Natural killer cell (primary cell): Measurements from ENCODE around the gene CCDC136. TPM values are rescaled to one million over a fixed set of nuclear protein-coding genes. Genes with fewer than 3 reads are reported as not detected.

ENCODE experiments used
- ATAC-seq, 3 donors: fragments of 150-1000 bp in 2 of 3; fragments of 200-7000 bp in 1 of 3; cut with Tn5 transposase; 1 replicate in 1 of 3; 2 replicates in 2 of 3; pipeline ENCODE4 v1.10.0; 2021; ENCODE audit warnings: mild to moderate bottlenecking in 2 of 3, moderate library complexity in 2 of 3
- DNase-seq, 2 donors: peaks; one replicate each; pipeline versions ENCODE4 v3.0.0 to v3.0.0-alpha.2; 2013 to 2021; ENCODE audit warnings: mixed read lengths in 1 of 2
- H3K27ac ChIP-seq: one replicate; pipeline ENCODE4 v1.5.1; 2013; ENCODE audit warnings: mild to moderate bottlenecking, low read length
- H3K27me3 ChIP-seq: one replicate; pipeline ENCODE4 v1.6.1; 2013; ENCODE audit warnings: low read length; ENCODE audit not compliant: control insufficient read depth, insufficient read depth
- H3K36me3 ChIP-seq: one replicate; pipeline ENCODE4 v1.6.1; 2013; ENCODE audit warnings: low read length; ENCODE audit not compliant: control insufficient read depth, insufficient read depth
- H3K4me1 ChIP-seq: one replicate; pipeline ENCODE4 v1.6.1; 2013; ENCODE audit warnings: low read length; ENCODE audit not compliant: control insufficient read depth, insufficient read depth
- H3K4me3 ChIP-seq: one replicate; pipeline ENCODE4 v1.5.1; 2013; ENCODE audit warnings: low read length
- H3K9me3 ChIP-seq: one replicate; pipeline ENCODE4 v1.6.1; 2013; ENCODE audit warnings: low read length; ENCODE audit not compliant: control insufficient read depth, insufficient read depth
- H3K27ac Mint-ChIP-seq, 2 donors: one replicate each; pipeline ENCODE4 v1.8.0; 2022; ENCODE audit warnings: mild to moderate bottlenecking in 2 of 2, mixed read lengths in 2 of 2, moderate library complexity in 1 of 2
- H3K27me3 Mint-ChIP-seq, 2 donors: one replicate each; pipeline ENCODE4 v1.8.0; 2022; ENCODE audit warnings: low read depth in 2 of 2, mixed read lengths in 2 of 2
- H3K36me3 Mint-ChIP-seq: one replicate; pipeline ENCODE4 v1.8.0; 2022; ENCODE audit warnings: mixed read lengths
- H3K4me1 Mint-ChIP-seq, 2 donors: one replicate each; pipeline ENCODE4 v1.8.0; 2022; ENCODE audit warnings: mixed read lengths in 2 of 2
- H3K4me3 Mint-ChIP-seq: one replicate; pipeline ENCODE4 v1.8.0; 2022; ENCODE audit warnings: mild to moderate bottlenecking, moderate library complexity, mixed read lengths
- H3K9me3 Mint-ChIP-seq, 2 donors: one replicate each; pipeline ENCODE4 v1.8.0; 2022; ENCODE audit warnings: mixed read lengths in 2 of 2
- WGBS: methylation state at CpG from one replicate; pipeline ENCODE4 v1.1.7; 2013; ENCODE audit warnings: missing lambda C conversion rate; ENCODE audit not compliant: insufficient coverage; 5-methylcytosine and 5-hydroxymethylcytosine counted together
- intact Hi-C: fragments of 100-400 bp; cut with micrococcal nuclease; formaldehyde crosslinking; loops from one replicate; pipeline ENCODE4 v1.14.2; 2022
- total RNA-seq, 4 donors: library from RNA; stranded (reverse); fragments of 120-200 nt in 1 of 4; gene quantifications; one replicate each; pipeline versions ENCODE4 v1.2.3 to v1.2.4, GENCODE V29; 2013 to 2022
- TF ChIP-seq, protein P1 (sequence below): fragments of 200-600 bp; IDR thresholded peaks from one replicate; pipeline ENCODE4 v1.8.0; 2022; ENCODE audit warnings: antibody characterized with exemption

The CCDC136 gene
- total RNA-seq, 3 donors from 2014 or later (not counting 1 experiment from before 2014, with no cell fraction given): 10.9 to 17.5 (median 13.2) TPM

DNA sequence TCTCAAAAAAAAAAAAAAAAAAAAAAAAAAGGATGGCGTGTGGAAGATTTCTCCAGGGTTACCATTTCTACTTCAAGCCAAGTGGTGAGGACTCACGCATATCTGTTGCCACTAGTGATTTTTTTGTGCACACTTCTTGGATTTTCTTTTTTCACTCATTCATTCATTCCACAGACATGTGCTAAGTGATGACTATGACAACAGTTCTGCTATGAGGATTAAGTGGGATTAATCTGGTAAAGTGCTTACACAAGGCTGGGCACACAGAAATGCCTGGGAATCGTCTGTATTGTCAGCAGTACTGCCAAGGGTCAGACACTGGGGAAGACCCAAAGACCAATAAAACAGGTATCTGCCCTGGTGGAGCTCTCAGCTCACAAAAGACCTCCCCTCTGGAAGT, 9.9 kb upstream of the CCDC136 start:
- Mint-ChIP-seq H3K9me3 (peaks cover 4 to 7% of the 10 kb centered on the region in 2 donors), H3K36me3 (peaks cover 12% of the 10 kb centered on the region), H3K4me1 (no peaks in the 10 kb centered on the region), H3K27me3 (peaks cover 0 to 13% of the 10 kb centered on the region in 2 donors), H3K4me3 (no peak overlapping the region), H3K27ac (no peak overlapping the region)
- TF ChIP-seq, protein P1, sequence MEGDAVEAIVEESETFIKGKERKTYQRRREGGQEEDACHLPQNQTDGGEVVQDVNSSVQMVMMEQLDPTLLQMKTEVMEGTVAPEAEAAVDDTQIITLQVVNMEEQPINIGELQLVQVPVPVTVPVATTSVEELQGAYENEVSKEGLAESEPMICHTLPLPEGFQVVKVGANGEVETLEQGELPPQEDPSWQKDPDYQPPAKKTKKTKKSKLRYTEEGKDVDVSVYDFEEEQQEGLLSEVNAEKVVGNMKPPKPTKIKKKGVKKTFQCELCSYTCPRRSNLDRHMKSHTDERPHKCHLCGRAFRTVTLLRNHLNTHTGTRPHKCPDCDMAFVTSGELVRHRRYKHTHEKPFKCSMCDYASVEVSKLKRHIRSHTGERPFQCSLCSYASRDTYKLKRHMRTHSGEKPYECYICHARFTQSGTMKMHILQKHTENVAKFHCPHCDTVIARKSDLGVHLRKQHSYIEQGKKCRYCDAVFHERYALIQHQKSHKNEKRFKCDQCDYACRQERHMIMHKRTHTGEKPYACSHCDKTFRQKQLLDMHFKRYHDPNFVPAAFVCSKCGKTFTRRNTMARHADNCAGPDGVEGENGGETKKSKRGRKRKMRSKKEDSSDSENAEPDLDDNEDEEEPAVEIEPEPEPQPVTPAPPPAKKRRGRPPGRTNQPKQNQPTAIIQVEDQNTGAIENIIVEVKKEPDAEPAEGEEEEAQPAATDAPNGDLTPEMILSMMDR: no peak
- no peak overlapping the region for H3K27ac ChIP-seq
- H3K9me3 ChIP-seq: no peaks in the 10 kb centered on the region
- no peaks in the 10 kb centered on the region for H3K4me1 ChIP-seq
- no peaks in the 10 kb centered on the region for H3K36me3 ChIP-seq
- intact Hi-C loops: no loop called here
- 92% methylated on average over 3 of the region's 3 CpGs for WGBS
- no peak for DNase-seq
- H3K4me3 ChIP-seq: no peak overlapping the region
- ATAC-seq: no peak
- no peaks in the 10 kb centered on the region for H3K27me3 ChIP-seq

DNA sequence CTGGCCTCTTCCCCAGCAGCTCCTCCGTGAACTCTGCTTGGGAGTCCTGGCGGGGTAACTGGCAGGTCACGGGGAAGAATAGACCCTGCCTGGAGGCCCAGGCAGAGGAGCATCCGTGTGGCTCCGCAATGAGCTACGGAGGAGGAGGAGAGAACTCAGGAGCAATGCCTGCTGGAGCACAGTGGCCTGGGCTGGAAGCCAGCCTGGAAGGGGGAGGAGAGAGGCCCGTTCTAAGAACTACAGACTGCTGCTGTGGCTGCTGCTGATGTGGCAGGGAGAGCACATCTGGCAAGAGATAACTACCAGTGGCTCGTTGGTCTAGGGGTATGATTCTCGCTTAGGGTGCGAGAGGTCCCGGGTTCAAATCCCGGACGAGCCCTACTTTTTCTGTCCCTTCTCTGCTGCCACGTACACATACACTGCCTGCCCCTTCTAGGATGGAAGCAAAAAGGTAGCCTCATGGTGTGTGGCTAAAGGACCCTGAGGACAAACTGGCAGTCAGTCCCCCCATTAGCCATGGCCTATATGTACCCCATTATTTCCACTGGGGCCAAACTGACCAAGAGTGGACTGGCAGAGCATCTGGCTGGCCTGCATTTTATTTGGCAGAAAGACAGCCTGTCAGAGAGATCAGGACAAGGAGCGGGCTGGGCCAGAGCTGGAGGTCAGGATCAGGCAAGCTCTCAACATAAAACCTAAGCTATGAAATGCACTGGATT, 8.5 kb upstream of the CCDC136 start:
- DNase-seq (no peak), ATAC-seq (no peak)
- intact Hi-C loops: no loop called here
- H3K4me1 Mint-ChIP-seq: no peaks in the 10 kb centered on the region
- H3K4me3 ChIP-seq: no peak overlapping the region
- no peaks in the 10 kb centered on the region for H3K9me3 ChIP-seq
- H3K27me3 Mint-ChIP-seq: no peaks in the 10 kb centered on the region
- no peaks in the 10 kb centered on the region for H3K4me1 ChIP-seq
- TF ChIP-seq, protein P1: no peak
- no peaks in the 10 kb centered on the region for H3K36me3 Mint-ChIP-seq
- no peaks in the 10 kb centered on the region for H3K27me3 ChIP-seq
- H3K27ac Mint-ChIP-seq: no peak overlapping the region
- H3K27ac ChIP-seq: no peak overlapping the region
- no peaks in the 10 kb centered on the region for H3K9me3 Mint-ChIP-seq
- no peak overlapping the region for H3K4me3 Mint-ChIP-seq
- 85% methylated on average over 15 of the region's 15 CpGs for WGBS
- no peaks in the 10 kb centered on the region for H3K36me3 ChIP-seq

DNA sequence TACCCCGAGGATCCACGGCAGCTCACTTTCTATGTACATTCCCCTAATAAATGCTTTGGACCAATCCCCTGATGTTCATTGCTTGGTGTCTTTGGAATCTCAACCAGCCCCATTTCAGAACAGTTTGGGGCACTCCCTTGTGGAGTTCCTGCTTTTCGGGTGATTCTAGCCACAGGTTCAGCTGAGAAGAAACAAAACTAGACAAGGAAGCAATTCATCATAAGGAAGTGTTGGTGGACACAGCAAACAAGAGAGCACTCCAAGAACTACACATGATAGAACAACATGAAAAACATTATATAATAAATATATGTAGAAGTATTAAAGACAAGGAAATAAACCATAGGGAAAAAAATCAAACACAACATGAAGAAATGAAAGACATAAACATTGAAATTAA, 6.0 kb upstream of the CCDC136 start:
- H3K4me3 Mint-ChIP-seq: no peak overlapping the region
- ATAC-seq (no peak), DNase-seq (no peak)
- no peaks in the 10 kb centered on the region for H3K36me3 Mint-ChIP-seq
- Histone ChIP-seq H3K9me3 (no peaks in the 10 kb centered on the region), H3K36me3 (no peaks in the 10 kb centered on the region), H3K27ac (no peak overlapping the region), H3K4me1 (peaks cover 7% of the 10 kb centered on the region), H3K4me3 (no peak overlapping the region), H3K27me3 (no peaks in the 10 kb centered on the region)
- no peak overlapping the region for H3K27ac Mint-ChIP-seq
- TF ChIP-seq, protein P1: no peak
- peaks cover 3 to 8% of the 10 kb centered on the region in 2 donors for H3K4me1 Mint-ChIP-seq
- intact Hi-C loops: no loop called here
- no peaks in the 10 kb centered on the region for H3K27me3 Mint-ChIP-seq
- 76% methylated on average over 3 of the region's 3 CpGs for WGBS
- H3K9me3 Mint-ChIP-seq: no peaks in the 10 kb centered on the region
